ENCODE data around the gene SLC9A9. TPM values are rescaled to one million over a fixed set of nuclear protein-coding genes. Genes with fewer than 3 reads are reported as not detected.

Gene SLC9A9
- total and polyA plus RNA-seq, 2 of the 8 experiments (the other 6 are each of a cell fraction or from before 2014, with no cell fraction given), result 0.48 to 1.1 TPM

DNA sequence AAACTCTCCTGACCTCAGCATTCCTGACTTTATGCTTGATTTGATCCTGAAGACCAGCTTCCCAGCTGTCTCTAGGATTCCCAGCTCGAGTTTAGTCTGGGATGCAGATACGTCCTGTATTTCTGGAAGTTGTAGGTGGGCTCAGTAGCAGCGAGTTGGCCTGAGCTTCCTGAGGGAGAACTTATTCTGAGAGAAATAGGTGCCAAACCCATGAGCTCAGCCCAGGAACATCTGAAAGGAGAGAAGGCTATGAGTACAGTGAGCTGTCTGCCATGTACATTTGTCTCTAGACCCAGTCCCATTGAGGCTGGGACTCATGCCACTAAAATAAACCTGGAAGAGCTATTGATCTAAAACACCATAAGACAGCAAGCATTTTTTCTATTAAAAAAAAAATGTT is 36.6 kb upstream of the SLC9A9 start:
- H3K56ac ChIP-seq (replicated peaks; ENCODE audit: insufficient read length, low read depth, low read length), result no peak overlapping the region
- peaks cover 3 to 11% (median 6%) of the 10 kb centered on the region in 4 experiments; a peak in 5 of 7 replicates for H3K4me1 ChIP-seq (replicated peaks in 1 of 4; ENCODE audit: control insufficient read depth in 3 of 4, insufficient read depth in 4 of 4, low read length in 3 of 4)
- no peak overlapping the region for H3K9ac ChIP-seq (replicated peaks in 1 of 4; ENCODE audit: extremely low read depth in 1 of 4, low read depth in 3 of 4, low read length in 3 of 4)
- H3K14ac ChIP-seq (ENCODE audit: insufficient read length), result no peak overlapping the region
- 0 out of 2 replicates have a peak overlapping the region, but pooled peaks have one; percentile 8 for H2BK20ac ChIP-seq (ENCODE audit: low read length)
- H3K4me3 ChIP-seq (ENCODE audit: extremely low read depth in 1 of 4, insufficient read depth in 2 of 4, low read depth in 3 of 4, low read length in 4 of 4), result no peak overlapping the region
- H2BK5ac ChIP-seq (ENCODE audit: low read depth, low read length), result no peak overlapping the region
- H2BK15ac ChIP-seq (ENCODE audit: low read length), result no peak overlapping the region
- no peak overlapping the region for H3K18ac ChIP-seq (ENCODE audit: extremely low read depth, low read length)
- no peak overlapping the region for H3K4ac ChIP-seq (replicated peaks; ENCODE audit: insufficient read length, low read depth, low read length)
- H3K23ac ChIP-seq (ENCODE audit: insufficient read length), result no peak overlapping the region
- peaks cover 0 to 2% (median 0%) of the 10 kb centered on the region in 4 experiments; a peak in 1 of 7 replicates for H3K27me3 ChIP-seq (replicated peaks in 1 of 4; ENCODE audit: control insufficient read depth in 3 of 4, extremely low read depth in 1 of 4, insufficient read depth in 3 of 4, low read length in 3 of 4)
- DNase-seq (ENCODE audit: low read depth in 1 of 2, low spot score in 2 of 2) (no peak), FAIRE-seq (no peak)
- no peak overlapping the region for H2BK12ac ChIP-seq (ENCODE audit: low read depth, low read length)
- no peak overlapping the region for H2AK5ac ChIP-seq (ENCODE audit: low read depth, low read length)
- ChIA-PET CTCF (ENCODE audit: partially characterized antibody) (interaction anchor here (0.7 to 5.0 kb wide), 24 partner anchors 8 to 753 kb away, joined by 3 to 46 read pairs (median 4); partner anchors contain the start of gene DIPK2A), POLR2A (ENCODE audit: partially characterized antibody) (interaction anchor here (1.3 kb wide), 1 partner anchor 87 kb away, joined by 4 read pairs; the partner anchor contains the start of gene DIPK2A)
- no peak overlapping the region for H3K27ac ChIP-seq (ENCODE audit: low read depth, low read length)
- TF ChIP-seq, protein P1, sequence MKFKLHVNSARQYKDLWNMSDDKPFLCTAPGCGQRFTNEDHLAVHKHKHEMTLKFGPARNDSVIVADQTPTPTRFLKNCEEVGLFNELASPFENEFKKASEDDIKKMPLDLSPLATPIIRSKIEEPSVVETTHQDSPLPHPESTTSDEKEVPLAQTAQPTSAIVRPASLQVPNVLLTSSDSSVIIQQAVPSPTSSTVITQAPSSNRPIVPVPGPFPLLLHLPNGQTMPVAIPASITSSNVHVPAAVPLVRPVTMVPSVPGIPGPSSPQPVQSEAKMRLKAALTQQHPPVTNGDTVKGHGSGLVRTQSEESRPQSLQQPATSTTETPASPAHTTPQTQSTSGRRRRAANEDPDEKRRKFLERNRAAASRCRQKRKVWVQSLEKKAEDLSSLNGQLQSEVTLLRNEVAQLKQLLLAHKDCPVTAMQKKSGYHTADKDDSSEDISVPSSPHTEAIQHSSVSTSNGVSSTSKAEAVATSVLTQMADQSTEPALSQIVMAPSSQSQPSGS (IDR thresholded peaks at IDR 0.05; ENCODE audit: low read length), result no peak
- no peak for TF ChIP-seq KDM4A (IDR thresholded peaks at IDR 0.05; ENCODE audit: low read depth, low read length, severe bottlenecking)
- no peak for TF ChIP-seq SRF (IDR thresholded peaks at IDR 0.05; ENCODE audit: low read depth, low read length)
- no peak for TF ChIP-seq PHF8 (conservative IDR thresholded peaks at IDR 0.05; ENCODE audit: low read depth, low read length)
- no peak for TF ChIP-seq MAX (IDR thresholded peaks at IDR 0.05)
- TF ChIP-seq NANOG (IDR thresholded peaks at IDR 0.05; ENCODE audit: insufficient read depth, low read depth, low read length, poor library complexity, severe bottlenecking), result no peak
- H3K4me2 ChIP-seq (ENCODE audit: insufficient read depth in 1 of 2, low read depth in 2 of 2, low read length in 2 of 2), result no peak overlapping the region
- no peaks in the 10 kb centered on the region for H3K79me2 ChIP-seq (ENCODE audit: control insufficient read depth in 1 of 2, insufficient read depth in 2 of 2, low read length in 2 of 2)
- no peaks in the 10 kb centered on the region for H3K79me1 ChIP-seq (ENCODE audit: low read depth, low read length)
- no peak overlapping the region for H2BK120ac ChIP-seq (replicated peaks; ENCODE audit: low read depth, low read length)
- 86% methylated on average over 3 of the region's 3 CpGs; no CpG with 5 or more reads in 1 of the 2 experiments for WGBS, 2 experiments (ENCODE audit: extremely low coverage in 1 of 2, insufficient coverage in 1 of 2, insufficient read length in 1 of 2, insufficient replicate concordance in 2 of 2, low coverage in 1 of 2, low lambda C conversion rate in 2 of 2, missing lambda C conversion rate in 1 of 2)
- no peak overlapping the region for H4K91ac ChIP-seq (replicated peaks; ENCODE audit: insufficient read length, low read length)
- no peak overlapping the region for H4K8ac ChIP-seq (ENCODE audit: extremely low read depth, insufficient read depth, low read length)
- H3K23me2 ChIP-seq (ENCODE audit: low read depth, low read length), result no peaks in the 10 kb centered on the region
- no peaks in the 10 kb centered on the region for H3K9me3 ChIP-seq (ENCODE audit: insufficient read depth in 2 of 2, low read depth in 1 of 2, low read length in 1 of 2)
- peak overlapping the region; percentile 63; the same call in 1 of the 2 replicates for H2AFZ ChIP-seq (ENCODE audit: low read length)
- no peaks in the 10 kb centered on the region for H4K20me1 ChIP-seq (replicated peaks in 1 of 2; ENCODE audit: control insufficient read depth in 1 of 2, insufficient read depth in 2 of 2, low read length in 2 of 2)
- no peak overlapping the region for H4K5ac ChIP-seq (ENCODE audit: insufficient read length, low read depth, low read length)
- no peaks in the 10 kb centered on the region for H3K36me3 ChIP-seq (ENCODE audit: control insufficient read depth in 2 of 4, insufficient read depth in 4 of 4, low read length in 3 of 4)
